Lung (tissue), 12 donors: ENCODE results near the gene ADD3. TPM values are rescaled to one million over a fixed set of nuclear protein-coding genes. Genes with fewer than 3 reads are reported as not detected.
A peak's percentile ranks its signal among the peaks of the same experiment; 100 is the strongest.

ENCODE experiments used
- ATAC-seq: fragments of 200-7000 bp; cut with Tn5 transposase; one replicate; pipeline ENCODE4 v1.9.1; 2020; ENCODE audit warnings: moderate number of reproducible peaks; ENCODE audit not compliant: insufficient read depth, low FRiP score
- DNase-seq, 3 donors: peaks; one replicate each; pipeline ENCODE4 v3.0.0-alpha.2; 2013 to 2017
- H3K27ac ChIP-seq, 2 donors: one replicate each; pipeline ENCODE4 v1.5.1; 2013; ENCODE audit warnings: mild to moderate bottlenecking in 2 of 2, moderate library complexity in 2 of 2, control low read depth in 1 of 2, inconsistent platforms in 1 of 2, low read depth in 1 of 2, low read length in 1 of 2
- H3K27me3 ChIP-seq, 3 donors: one replicate each; pipeline ENCODE4 v1.5.1; 2013; ENCODE audit warnings: low read length in 2 of 3; ENCODE audit not compliant: control insufficient read depth in 3 of 3, insufficient read depth in 3 of 3
- H3K36me3 ChIP-seq, 4 donors: one replicate each; pipeline ENCODE4 v1.5.1; 2013; ENCODE audit warnings: low read length in 4 of 4, mild to moderate bottlenecking in 1 of 4, moderate library complexity in 1 of 4; ENCODE audit not compliant: control insufficient read depth in 4 of 4, insufficient read depth in 4 of 4
- H3K4me1 ChIP-seq, 5 donors: one replicate each; pipeline ENCODE4 v1.5.1; 2013; ENCODE audit warnings: low read length in 5 of 5, mild to moderate bottlenecking in 2 of 5, moderate library complexity in 1 of 5; ENCODE audit not compliant: control insufficient read depth in 5 of 5, insufficient read depth in 5 of 5
- H3K4me3 ChIP-seq: one replicate; pipeline ENCODE4 v1.5.1; 2013; ENCODE audit warnings: mild to moderate bottlenecking, control low read depth, moderate library complexity
- H3K9ac ChIP-seq, 2 donors: one replicate each; pipeline ENCODE4 v1.5.1; 2013; ENCODE audit warnings: low read length in 2 of 2, control low read depth in 1 of 2; ENCODE audit not compliant: insufficient read depth in 1 of 2
- H3K9me3 ChIP-seq, 4 donors: one replicate each; pipeline ENCODE4 v1.5.1; 2013; ENCODE audit warnings: low read length in 3 of 4, mild to moderate bottlenecking in 1 of 4, moderate library complexity in 1 of 4; ENCODE audit not compliant: control insufficient read depth in 4 of 4, insufficient read depth in 3 of 4
- CTCF ChIP-seq: IDR thresholded peaks from 2 replicates; pipeline ENCODE4 v1.5.1; 2012; ENCODE audit warnings: mild to moderate bottlenecking; ENCODE audit errors: control extremely low read depth, extremely low read depth
- WGBS, 2 donors: extraction: QIAGEN DNeasy Blood & Tissue Kit; methylation state at CpG; one replicate each; pipeline ENCODE4 v1.1.7; 2013; 5-methylcytosine and 5-hydroxymethylcytosine counted together
- polyA plus RNA-seq, 2 donors: library from polyadenylated mRNA; stranded (reverse); fragments of 200-250 nt; gene quantifications; one replicate each; pipeline ENCODE4 v1.2.1, GENCODE V29; 2013
- total RNA-seq, 2 donors: library from RNA; depleted of rRNA in 1 of 2; stranded (reverse); fragments of >200 nt in 1 of 2; gene quantifications; one replicate each; pipeline ENCODE4 v1.2.1, GENCODE V29; 2014 to 2021
- donor health status: control.
- donor health status: control.
- donor health status: Bipolar disorder and iron deficiency.
- donor health status: healthy.
- donor health status: DM: yes; HTN: yes; CAD: no.

Gene ADD3
- total and polyA plus RNA-seq, 4 donors, result 22.0 to 289 (median 56.1) TPM

GRCh38 chr10:110151467-110151866 is 143.7 kb downstream of the ADD3 start:
- DNase-seq (peak; percentile 64 to 68 (median 68)), ATAC-seq (no peak)
- H3K9ac ChIP-seq, result no peak overlapping the region
- no peaks in the 10 kb centered on the region for H3K27me3 ChIP-seq
- TF ChIP-seq CTCF, result no peak
- H3K9me3 ChIP-seq, result no peaks in the 10 kb centered on the region
- H3K4me1 ChIP-seq, result peaks cover 0 to 27% (median 9%) of the 10 kb centered on the region in 5 donors
- 46 to 52% methylated on average over 8 of the region's 8 CpGs for WGBS, 2 donors
- no peak overlapping the region for H3K27ac ChIP-seq
- H3K4me3 ChIP-seq, result no peak overlapping the region
- no peaks in the 10 kb centered on the region for H3K36me3 ChIP-seq

- no peaks in the 10 kb centered on the region for H3K27me3 ChIP-seq
- H3K4me3 ChIP-seq, result no peak overlapping the region
- WGBS, 2 donors, result 75 to 76% methylated on average over 6 of the region's 6 CpGs
- peaks cover 0 to 27% (median 9%) of the 10 kb centered on the region in 5 donors for H3K4me1 ChIP-seq
- DNase-seq (peak; percentile 92 to 95 (median 94)), ATAC-seq (no peak)
- no peak overlapping the region for H3K27ac ChIP-seq
- no peaks in the 10 kb centered on the region for H3K36me3 ChIP-seq
- no peak for TF ChIP-seq CTCF
- no peaks in the 10 kb centered on the region for H3K9me3 ChIP-seq
- H3K9ac ChIP-seq, result peak overlapping the region in 1 of 2 donors; percentile 37
Measured at GRCh38 chr10:110151971-110152370, 144.2 kb downstream of the ADD3 start.

GRCh38 chr10:110153396-110153795 is 145.6 kb downstream of the ADD3 start:
- H3K4me1 ChIP-seq, result peaks cover 0 to 27% (median 9%) of the 10 kb centered on the region in 5 donors
- H3K9me3 ChIP-seq, result no peaks in the 10 kb centered on the region
- 79 to 90% methylated on average over 7 of the region's 7 CpGs for WGBS, 2 donors
- no peak overlapping the region for H3K4me3 ChIP-seq
- H3K27me3 ChIP-seq, result no peaks in the 10 kb centered on the region
- no peak overlapping the region for H3K9ac ChIP-seq
- no peak for TF ChIP-seq CTCF
- ATAC-seq (no peak), DNase-seq (no peak)
- no peaks in the 10 kb centered on the region for H3K36me3 ChIP-seq
- H3K27ac ChIP-seq, result no peak overlapping the region

DNA sequence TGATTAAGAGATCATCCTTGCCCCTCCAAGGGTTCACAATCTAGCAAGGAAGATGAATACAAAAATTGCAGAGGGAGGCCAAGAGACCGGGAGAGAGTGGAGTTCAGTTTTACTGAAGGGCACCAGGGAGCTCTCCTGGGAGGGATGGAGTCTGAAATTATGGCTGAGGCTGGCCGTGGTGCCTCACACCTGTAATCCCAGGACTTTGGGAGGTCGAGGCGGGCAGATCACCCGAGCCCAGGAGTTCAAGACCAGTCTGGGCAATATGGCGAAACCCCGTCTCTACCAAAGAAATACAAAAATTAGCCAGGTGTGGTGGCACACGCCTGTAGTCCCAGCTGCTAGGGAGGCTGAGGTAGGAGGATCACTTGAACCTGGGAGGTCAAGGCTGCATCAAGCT is 148.3 kb downstream of the ADD3 start:
- peaks cover 0 to 21% (median 9%) of the 10 kb centered on the region in 5 donors for H3K4me1 ChIP-seq
- H3K27ac ChIP-seq, result no peak overlapping the region
- ATAC-seq (no peak), DNase-seq (no peak)
- 93 to 95% methylated on average over 8 of the region's 8 CpGs for WGBS, 2 donors
- no peak for TF ChIP-seq CTCF
- H3K9ac ChIP-seq, result no peak overlapping the region
- H3K36me3 ChIP-seq, result no peaks in the 10 kb centered on the region
- H3K4me3 ChIP-seq, result no peak overlapping the region
- H3K27me3 ChIP-seq, result no peaks in the 10 kb centered on the region
- no peaks in the 10 kb centered on the region for H3K9me3 ChIP-seq
